Activated effector memory CD4-positive, alpha-beta T cell treated with anti-CD3 and anti-CD28 coated beads, Interleukin-2, amount 50 U/mL, for 16 hours (primary cell): ENCODE data around the gene INIP.
"Not testable (repeated sequence)": the region's sequence is repeated elsewhere in the genome, so short reads cannot be mapped to it uniquely, and the experiment has no call there.

Source experiments
- DNase-seq: peaks from one replicate; pipeline ENCODE4 v3.0.0-alpha.2; 2020

Gene INIP

GRCh38 chr9:112734892-112735291 lies 17.0 kb upstream of the INIP start:
- DNase-seq: no peak

DNA sequence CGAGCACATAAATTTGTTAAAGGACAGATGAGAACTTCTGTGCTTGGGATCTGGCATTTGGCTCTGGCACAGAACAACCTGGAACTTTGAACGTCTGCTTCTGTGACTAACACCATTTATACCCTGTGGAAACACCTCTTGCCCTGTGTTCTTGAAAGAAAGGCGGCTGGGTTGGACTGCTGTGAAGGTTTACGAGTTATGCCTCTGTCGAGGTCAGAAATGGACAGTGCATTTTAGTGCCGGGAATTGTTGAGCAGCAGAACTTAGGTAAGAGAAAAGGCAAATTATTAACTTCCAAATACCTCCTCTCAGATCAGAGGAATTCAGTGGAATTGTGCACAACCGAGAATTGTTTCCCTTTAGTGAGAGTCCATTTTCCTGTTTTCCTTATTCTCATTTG lies 14.1 kb upstream of the INIP start:
- no peak for DNase-seq

- no peak for DNase-seq
Measured at GRCh38 chr9:112728401-112728800, 10.5 kb upstream of the INIP start.

- no peak for DNase-seq
Measured at GRCh38 chr9:112726428-112726827, 8.5 kb upstream of the INIP start.

- no peak for DNase-seq
Measured at GRCh38 chr9:112725961-112726360, 8.0 kb upstream of the INIP start.

DNA sequence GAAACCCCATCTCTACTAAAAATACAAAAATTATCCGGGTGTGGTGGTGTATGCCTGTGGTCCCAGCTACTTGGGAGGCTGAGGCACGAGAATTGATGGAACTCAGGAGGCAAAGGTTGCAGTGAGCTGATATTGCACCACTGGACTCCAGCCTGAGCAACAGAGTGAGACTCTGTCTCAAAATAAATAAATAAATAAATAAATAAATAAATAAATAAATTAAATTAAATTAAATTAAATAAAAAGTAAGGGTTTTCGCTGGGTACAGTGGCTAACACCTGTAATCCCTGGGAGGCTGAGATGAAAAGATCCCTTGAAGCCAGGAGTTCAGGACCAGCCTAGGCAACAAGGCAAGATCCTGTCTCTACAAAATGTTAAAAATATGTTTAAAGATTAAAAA lies 4.8 kb upstream of the INIP start:
- not testable (repeated sequence) for DNase-seq

DNA sequence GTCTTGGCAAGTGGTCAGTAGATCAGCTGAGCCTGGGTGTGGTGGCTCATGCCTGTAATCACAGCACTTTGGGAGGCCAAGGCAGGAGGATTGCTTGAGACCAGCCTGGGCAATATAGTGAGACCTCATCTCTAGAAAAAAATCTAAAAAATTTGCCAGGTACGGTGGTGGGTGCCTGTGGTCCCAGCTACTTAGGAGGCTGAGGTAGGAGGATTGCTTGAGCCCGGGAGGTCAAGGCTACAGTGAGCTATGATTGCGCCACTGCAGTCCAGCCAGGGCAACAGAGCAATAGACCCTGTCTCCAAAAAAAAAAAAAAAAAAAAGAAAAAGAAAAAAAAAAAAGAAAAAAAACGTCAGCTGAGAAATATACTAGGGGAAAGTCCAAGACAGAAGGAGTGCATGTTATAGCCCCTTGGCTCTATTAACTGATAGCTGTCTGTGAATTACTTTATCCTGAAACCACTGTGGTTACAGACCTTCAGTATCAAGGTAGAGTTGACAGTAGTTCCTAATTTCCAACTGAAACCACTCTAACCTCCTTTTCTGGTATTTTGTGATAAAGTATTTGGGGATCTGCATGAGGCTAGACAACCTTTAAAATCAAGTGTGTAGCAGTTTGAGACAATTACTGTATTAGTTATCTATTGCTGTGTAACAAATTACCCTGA lies 2.3 kb upstream of the INIP start:
- no peak for DNase-seq

GRCh38 chr9:112719696-112720095 lies 1.8 kb upstream of the INIP start:
- DNase-seq: no peak

- DNase-seq: no peak
Measured at GRCh38 chr9:112719241-112719691, 1.3 kb upstream of the INIP start.

GRCh38 chr9:112712678-112713077 lies 5.2 kb downstream of the INIP start:
- DNase-seq: no peak

DNA sequence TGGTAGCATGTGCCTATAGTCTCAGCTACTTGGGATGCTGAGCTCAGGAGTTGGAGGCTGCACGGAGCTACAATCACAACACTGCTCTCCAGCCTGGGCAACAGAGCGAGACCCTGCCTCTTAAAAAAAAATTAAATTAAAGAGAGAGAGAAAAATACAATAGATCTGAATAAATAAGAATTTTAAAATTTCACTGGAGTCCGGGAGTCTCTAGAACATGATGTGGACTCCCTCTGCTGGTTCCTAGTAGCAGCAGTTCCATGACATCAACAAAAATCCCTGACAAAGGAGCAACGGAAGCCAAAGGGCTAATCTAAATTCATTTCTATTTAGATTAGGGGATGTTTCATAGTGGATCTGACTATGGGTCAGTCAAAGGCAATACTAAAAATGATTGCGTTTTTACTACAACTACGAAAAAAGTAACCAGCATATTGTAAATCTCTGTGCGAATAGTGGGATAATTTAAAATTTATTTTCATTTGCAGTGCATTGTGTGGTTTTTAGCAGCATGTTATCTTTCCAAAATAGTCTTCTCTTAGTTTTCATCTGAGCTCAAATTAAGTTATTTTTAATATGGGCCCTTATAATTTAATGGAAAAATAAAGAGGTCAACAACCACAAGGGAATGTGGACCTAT lies 6.7 kb downstream of the INIP start:
- no peak for DNase-seq

DNA sequence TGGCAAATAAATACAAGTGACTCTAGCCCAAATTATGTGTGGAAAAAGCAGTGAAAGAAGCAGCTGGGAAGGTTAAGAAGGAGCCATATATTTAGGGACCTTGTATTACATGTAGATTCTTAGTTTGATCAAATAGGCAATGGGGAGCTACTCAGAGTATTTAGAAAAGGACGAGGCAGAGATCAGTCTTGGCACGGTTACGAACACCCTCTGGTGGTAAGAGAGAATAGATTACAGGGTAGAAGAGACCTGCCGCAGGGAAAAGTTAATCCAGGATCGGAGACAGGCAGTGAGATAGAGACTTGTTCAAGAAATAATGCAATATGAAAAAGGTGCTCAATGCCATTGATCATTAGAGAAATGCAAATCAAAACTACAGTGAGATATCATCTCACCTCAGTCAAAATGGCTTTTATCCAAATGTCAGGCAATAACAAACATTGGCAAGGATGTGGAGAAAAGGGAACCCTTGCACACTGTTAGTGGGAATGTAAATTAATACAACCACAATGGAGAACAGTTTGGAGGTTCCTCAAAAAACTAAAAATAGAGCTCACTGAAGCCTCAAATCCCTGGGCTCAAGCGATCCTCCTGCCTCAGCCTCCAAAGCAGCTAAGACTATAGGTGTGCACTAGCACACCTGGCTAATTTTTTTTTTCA lies 12.0 kb downstream of the INIP start:
- no peak for DNase-seq

GRCh38 chr9:112703304-112703703 lies 14.6 kb downstream of the INIP start:
- no peak for DNase-seq

DNA sequence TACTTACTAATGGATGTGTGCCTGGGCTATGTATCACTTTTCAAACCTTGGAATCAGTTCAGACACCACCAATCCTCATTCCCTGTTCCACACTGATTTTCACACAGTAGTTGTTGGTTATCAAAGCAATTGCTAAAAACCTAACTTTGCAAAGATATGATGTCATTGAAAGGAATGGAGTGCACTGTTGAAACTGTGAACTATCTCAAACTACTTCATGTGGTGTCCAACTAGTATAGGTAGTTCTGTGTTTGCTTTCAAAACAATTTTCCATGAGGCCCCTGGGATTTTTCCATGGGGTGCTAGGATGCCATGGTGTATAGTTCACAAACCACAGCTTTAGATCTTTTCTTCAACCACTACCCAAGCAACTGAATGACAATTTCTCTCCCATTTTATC lies 17.8 kb downstream of the INIP start:
- no peak for DNase-seq

GRCh38 chr9:112699230-112699629 lies 18.7 kb downstream of the INIP start:
- no peak for DNase-seq

GRCh38 chr9:112696461-112696860 lies 21.5 kb downstream of the INIP start:
- DNase-seq: no peak

DNA sequence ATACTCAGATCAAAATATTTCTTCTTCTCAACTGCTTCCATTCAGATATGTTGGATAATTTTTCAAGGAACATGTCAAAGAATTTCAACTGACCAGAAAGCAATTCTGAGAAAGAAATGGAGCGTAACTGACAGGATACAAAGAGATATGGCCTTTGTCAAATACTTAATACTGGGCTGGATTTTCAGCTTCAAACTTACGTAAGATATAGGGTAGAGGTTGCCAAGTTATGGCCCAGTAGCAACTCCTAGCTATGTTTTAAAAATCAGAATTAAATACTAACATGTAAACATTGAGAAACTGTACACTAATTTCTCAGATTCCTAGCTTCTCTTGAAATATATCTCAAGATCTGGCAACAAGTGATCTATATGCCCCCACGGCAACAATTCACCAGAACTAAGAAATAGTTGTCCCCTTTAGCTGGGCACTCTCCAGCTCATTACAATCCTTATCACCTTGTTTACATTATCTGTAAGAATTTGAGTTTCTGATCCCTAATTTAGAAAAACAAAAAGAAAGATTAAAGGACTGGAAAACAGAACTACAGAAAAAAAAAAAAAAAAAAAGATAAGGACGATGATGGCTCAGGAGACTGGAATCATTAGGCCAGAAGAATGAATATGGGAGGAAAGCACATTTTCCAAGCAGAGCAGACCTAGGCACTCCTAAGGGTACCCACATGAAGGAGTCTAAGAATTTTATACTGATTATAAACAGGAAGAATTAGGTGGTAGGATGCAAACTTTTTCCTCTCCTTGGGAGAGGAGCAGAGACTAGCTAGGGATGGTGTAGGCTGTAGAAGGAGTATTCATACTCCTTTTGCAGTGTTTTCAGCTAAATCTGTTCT lies 23.0 kb downstream of the INIP start:
- no peak for DNase-seq

- no peak for DNase-seq
Measured at GRCh38 chr9:112689161-112689740, 28.7 kb downstream of the INIP start.

DNA sequence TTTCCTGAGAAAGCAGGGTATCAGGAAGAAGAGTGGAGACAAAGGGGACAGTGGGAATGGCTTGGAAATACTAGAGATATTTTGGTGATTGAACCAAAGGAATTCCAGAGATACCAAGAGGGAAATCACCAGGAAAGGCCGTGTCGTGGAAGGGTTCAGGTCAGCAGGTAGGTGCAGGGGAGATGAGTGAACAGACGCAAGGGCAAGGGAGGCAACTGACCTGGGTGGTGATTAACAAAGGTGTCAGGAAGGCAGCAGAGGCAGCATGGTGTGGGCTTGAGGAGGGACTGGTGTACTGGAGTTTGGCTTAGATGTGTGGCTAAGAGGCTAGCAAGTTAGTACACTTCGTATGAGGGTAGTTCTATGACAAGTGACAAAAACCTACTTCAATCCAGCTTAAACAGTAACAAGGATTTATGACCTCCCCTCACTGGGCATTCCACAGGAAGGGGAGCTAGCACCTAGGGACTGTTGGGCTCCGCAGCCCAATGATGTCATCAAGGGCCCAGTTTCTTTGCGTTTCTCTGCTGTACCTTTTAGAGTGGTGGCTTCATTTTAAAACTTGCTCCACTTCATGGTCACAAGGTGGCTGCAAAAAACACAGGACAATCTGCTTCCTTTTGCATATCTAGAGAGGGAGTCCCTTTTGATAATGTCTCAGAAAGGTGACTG lies 37.0 kb downstream of the INIP start:
- DNase-seq: no peak

- DNase-seq: no peak
Measured at GRCh38 chr9:112677040-112677439, 40.9 kb downstream of the INIP start.

- not testable (repeated sequence) for DNase-seq
Measured at GRCh38 chr9:112673221-112673620, 44.7 kb downstream of the INIP start.

- DNase-seq: no peak
Measured at GRCh38 chr9:112670991-112671625, 46.8 kb downstream of the INIP start.
